HG03521 (cell line): ENCODE data around the gene ZNF804A.
"Not testable (repeated sequence)": the region's sequence is repeated elsewhere in the genome, so short reads cannot be mapped to it uniquely, and the experiment has no call there.

Source experiments
- ATAC-seq: cut with Tn5 transposase; IDR thresholded peaks from one replicate; pipeline ENCODE4 v1.9.1; 2021; ENCODE audit warnings: mild to moderate bottlenecking, moderate library complexity; ENCODE audit not compliant: unreplicated experiment

Gene ZNF804A

GRCh38 chr2:184799379-184799778, 201.1 kb downstream of the ZNF804A start:
- ATAC-seq: no peak

- no peak for ATAC-seq
Observed at GRCh38 chr2:184814421-184814820, 216.1 kb downstream of the ZNF804A start.

DNA sequence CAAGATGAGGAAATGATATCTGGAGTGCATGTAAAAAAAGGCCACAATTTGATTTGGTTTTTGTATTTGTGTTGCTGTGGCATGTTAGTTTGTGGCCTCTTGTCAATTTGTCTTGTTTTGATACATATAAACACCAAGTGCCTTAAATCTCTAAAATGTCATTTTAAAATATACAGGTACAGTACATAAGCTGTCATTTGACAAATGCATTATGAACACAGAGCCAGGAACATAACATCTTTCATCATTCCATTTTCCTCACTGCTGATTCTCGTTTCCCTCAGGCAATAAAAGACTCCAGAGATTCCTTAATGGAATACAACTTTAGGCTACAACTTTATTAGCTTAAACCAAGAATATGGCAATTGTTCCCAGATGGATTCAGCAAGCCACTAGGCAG, 217.5 kb downstream of the ZNF804A start:
- no peak for ATAC-seq

DNA sequence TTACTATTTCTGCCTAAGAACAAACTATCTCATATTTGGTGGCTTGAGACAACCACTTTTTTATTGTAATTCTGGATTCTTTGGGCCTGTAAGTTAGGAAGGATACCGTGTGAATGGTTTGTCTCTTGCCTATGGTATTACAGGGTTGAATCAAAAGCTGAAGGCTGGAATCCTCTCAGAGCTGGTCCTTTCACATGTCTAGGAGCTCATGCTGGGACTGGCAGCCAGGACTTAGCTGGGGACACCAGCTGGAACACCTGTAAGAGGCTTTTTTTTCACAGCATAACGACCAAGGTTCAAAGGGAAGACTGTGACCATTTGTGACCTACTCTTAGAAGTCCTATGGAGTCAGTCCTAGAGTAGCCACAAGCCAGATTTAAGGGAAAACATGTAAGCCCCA, 226.3 kb downstream of the ZNF804A start:
- ATAC-seq: no peak

DNA sequence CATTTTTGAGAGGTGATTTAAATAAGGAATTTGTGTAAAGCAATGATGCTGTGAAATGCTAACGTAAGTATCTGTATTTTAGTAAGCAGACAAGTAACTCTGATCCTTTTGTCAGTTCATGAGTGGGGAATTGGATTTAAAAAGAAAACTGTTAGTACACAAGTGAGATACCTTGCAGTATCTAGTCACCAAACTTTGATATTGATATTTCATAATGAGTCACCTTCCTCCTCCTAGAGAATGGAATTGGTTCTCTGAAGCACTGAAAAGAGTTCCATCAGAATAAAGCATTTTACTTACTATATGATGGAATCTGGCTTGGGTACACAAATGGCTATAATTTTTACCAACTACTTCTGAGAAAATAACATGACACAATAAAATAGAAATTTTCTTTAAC, 232.2 kb downstream of the ZNF804A start:
- ATAC-seq: no peak

- ATAC-seq: no peak
Observed at GRCh38 chr2:184834699-184835397, 236.5 kb downstream of the ZNF804A start.

GRCh38 chr2:184835398-184835715, 237.0 kb downstream of the ZNF804A start:
- no peak for ATAC-seq

- ATAC-seq: no peak
Observed at GRCh38 chr2:184847331-184847730, 249.0 kb downstream of the ZNF804A start.

GRCh38 chr2:184849516-184849915, 251.2 kb downstream of the ZNF804A start:
- no peak for ATAC-seq

GRCh38 chr2:184851576-184851975, 253.2 kb downstream of the ZNF804A start:
- no peak for ATAC-seq

DNA sequence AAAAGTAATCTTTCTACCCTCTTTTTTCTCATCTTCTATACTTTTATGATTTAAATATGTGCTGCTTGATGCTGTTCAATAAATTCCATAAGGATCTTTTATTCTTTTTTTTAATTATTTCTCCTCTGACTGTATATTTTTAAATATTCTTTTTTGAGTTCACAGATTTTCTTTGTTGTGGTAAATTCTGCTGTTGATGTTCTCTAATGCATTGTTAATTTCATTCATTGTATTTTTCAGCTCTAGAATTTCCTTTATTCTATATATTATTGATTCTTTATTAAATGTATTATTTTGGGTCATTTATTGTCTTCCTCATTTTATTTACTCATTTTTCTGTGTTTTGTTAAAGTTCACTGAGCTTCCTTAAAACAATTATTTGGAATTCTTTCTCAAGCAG, 260.9 kb downstream of the ZNF804A start:
- no peak for ATAC-seq

DNA sequence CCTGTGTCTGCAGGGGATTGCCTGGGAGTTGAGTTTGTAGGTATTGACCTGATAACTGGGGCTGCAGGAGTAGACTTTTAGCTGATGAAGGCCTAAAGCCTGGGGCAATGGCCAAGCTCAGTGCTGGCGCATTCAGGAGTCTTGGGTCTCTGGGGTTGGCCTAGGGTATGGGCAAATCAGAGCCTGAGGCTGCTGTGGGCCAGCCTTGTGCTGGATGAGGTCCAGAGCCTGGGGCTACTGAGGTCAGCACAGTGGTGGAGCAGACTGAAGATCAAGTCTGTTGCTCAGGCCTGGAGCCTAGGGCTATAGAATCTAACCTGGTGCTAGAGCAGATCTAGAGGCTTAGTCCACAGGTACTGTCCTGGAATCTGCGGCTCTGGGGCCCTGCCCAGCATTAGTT, 262.4 kb downstream of the ZNF804A start:
- ATAC-seq: no peak

DNA sequence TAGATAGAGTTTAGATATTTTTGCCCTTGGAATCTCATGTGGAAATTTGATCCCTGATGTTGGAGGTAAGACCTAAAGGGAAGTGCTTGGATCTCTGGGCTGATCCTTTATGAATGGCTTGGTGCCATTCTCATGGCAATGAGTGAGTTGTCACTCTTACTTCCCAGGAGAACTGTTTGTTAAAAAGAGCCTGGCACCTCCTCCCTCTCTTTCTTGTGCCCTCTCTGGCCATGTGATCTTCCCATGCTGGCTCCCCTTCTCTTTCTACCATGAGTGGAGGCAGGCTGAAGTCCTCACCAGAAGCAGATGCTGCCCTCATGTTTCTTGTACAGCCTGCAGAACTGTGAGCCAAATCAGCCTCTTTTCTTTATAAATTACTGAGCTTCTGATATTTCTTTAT, 276.9 kb downstream of the ZNF804A start:
- ATAC-seq: no peak

DNA sequence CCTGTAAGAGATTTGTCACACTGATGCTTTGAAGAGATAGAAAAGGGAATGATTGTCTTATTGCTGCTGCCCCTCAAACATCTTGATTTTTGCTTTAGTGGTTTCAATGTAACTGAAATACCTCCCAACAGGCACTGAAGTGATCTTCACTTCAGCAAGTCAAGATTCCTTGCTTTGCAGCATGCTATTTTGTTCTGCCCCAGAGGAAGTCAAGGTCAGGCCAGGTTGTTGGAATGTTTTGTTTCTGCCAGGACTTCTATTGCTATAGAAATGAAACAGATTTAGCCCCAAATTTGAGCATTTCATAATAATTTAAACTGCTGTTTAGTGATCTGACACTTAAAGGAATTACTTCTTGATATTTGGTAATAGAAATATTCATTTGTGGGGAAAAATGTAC, 277.6 kb downstream of the ZNF804A start:
- ATAC-seq: no peak

- no peak for ATAC-seq
Observed at GRCh38 chr2:184877909-184878308, 279.6 kb downstream of the ZNF804A start.

DNA sequence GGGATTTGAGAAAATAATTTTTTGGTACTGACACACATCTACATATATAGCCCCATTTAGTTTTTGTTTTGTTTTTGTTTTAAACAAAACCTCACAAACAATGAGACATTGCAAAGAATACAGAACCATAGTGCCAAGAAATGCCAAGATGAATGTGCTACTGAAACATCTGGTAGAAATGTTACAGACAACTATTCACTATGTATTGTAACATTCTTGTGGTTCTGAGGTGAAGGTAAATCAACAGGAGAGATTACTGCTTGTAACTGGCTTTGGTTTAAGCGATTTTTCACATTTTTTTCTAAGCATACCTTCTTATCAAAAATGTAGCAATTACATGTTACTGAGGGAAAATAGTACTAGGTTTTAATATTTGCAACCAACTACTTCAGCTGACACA, 281.3 kb downstream of the ZNF804A start:
- ATAC-seq: no peak

DNA sequence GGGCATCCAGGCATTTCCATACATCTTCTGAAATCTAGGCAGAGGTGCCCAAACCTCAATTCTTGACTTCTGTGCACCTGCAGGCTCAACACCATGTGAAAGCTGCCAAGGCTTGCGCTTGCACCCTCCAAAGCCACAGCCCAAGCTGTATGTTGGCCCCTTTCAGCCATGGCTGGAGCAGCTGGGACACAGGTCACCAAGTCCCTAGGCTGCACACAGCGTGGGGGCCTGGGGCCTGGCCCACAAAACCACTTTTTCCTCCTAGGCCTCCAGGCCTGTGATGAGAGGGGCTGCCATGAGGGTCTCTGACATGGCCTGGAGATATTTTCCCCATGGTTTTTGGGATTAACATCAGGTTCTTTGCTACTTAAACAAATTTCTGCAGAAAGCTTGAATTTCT, 288.3 kb downstream of the ZNF804A start:
- ATAC-seq: not testable (repeated sequence)

GRCh38 chr2:184890311-184890710, 292.0 kb downstream of the ZNF804A start:
- no peak for ATAC-seq

GRCh38 chr2:184904991-184905390, 306.7 kb downstream of the ZNF804A start:
- ATAC-seq: no peak

- ATAC-seq: no peak
Observed at GRCh38 chr2:184906160-184906559, 307.8 kb downstream of the ZNF804A start.

- ATAC-seq: no peak
Observed at GRCh38 chr2:184906709-184907108, 308.4 kb downstream of the ZNF804A start.

DNA sequence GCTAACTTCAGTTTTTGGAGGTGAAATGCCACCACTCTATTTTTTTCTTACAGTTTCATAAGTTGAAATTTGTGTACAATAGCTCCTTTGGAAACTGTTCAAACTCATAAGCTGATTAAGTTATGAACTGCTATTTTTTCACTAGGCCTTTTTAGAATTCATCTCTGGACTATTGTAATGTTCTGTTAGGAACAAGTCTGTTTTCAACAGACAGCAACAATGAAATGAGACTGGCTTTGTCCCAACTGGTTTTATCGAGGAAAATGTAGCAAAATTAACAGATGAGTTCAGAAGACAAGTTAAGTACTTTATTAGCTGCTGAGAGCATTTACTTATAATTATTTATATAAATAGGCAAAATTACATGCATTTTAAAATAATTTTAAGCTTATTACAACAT, 310.6 kb downstream of the ZNF804A start:
- no peak for ATAC-seq

DNA sequence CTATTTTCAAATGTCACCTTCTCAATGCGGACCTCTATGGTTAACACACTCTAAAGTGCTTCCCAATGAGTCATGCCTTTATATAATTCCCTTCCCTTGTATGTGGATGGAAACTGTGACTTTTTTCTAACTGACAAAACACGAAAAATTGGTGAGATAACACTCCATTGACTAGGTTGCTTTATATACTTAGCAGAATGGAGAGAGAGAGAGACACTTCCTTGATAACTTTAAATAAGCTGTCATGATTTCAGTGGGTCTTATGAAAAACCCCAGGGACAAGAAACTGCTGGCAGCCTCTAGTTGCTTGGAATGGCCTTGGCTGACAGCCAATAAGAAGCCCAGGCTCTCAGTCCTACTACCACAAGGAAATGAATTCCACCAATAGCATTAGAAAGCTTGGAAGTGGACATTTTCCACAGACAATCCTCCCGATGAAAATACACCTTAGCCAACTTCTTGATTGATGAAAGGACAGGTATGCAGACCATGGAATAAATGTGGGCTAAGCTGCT, 322.2 kb downstream of the ZNF804A start:
- ATAC-seq: no peak
